Activated effector memory CD4-positive, alpha-beta T cell treated with anti-CD3 and anti-CD28 coated beads, Interleukin-2, amount 50 U/mL, for 16 hours (primary cell): Measurements from ENCODE around the gene SLC38A8.

Source experiments
- DNase-seq: peaks from one replicate; pipeline ENCODE4 v3.0.0-alpha.2; 2020

SLC38A8 gene

GRCh38 chr16:83994087-83994486, 48.5 kb downstream of the SLC38A8 start:
- DNase-seq = no peak

DNA sequence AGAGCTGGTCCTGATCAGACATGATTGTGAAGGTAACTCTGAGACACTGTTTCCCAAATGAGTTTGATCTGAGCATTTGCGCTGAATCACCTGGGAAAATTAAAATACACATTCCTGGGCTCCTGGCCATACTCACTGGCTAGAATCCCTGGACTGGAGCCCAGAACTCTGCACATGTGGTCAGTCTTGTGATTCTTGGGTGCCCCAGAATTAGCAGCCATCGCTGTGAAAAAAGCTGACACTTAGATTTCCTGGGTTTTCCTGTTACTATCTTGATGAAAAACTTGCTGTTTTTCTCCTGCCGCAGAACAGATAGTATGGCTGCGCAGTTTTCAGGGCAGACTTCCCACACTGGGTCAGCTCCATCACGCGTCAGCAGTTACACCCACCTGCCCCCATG, 50.0 kb downstream of the SLC38A8 start:
- DNase-seq = no peak

GRCh38 chr16:83990492-83990891, 52.1 kb downstream of the SLC38A8 start:
- DNase-seq = no peak

- DNase-seq = no peak
Measured at GRCh38 chr16:83989300-83989699, 53.3 kb downstream of the SLC38A8 start.

DNA sequence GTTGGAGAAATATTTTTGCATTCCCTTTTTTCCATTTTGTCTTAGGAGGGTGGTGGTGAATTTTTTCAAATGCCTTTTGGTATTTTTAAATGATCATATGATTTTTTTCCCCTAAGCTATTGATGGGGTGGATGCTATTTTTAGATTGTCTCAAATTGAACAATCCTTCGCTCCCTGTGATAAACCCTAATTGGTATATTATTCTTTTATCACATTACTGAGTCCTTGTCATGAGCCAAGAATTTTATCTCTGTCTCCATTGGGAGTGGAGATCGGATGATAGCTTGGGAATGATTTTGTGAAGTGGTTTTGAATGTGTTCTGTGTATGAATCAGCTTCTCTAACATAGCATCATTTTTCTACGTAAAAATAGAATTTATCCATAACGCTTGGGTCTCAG, 59.1 kb downstream of the SLC38A8 start:
- no peak for DNase-seq

DNA sequence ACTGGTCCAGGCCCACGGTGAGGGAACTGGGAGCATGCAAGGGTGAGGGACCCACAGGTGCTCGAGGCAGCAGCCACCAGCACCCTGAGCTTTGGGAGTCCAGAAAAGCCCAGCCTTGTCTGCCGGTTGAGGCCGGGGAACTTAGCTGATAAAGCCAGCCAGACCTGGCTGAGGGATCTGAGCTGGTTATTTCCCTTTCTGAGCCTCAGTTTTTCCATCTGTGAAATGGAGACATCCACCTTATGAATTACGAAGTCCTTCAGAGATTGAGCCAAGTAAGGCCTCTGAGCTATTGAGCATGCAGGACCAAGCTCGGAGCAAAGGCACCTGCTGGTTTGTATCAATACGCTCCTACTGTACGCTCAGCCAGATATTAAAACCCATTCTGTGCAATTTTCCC, 60.8 kb downstream of the SLC38A8 start:
- DNase-seq = no peak

DNA sequence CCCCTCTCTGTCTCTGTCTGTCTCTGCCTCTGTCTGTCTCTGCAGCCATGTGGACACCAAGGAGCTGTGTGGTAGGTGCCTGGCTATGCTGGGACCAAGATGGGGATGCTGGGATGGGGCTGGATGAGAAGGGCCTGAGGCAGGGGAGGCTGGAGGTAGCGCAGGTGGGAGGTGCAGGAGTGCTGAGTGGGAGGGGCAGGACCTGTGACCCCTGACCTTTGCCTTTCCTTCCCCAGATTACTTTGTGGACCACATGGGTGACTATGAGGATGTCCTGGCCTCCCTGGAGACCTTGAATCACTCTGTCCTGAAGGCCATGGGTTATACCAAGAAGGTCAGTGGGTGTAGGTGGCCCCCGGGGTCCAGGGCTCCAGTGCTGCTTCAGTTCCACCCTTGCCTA, 61.8 kb downstream of the SLC38A8 start:
- DNase-seq = no peak

DNA sequence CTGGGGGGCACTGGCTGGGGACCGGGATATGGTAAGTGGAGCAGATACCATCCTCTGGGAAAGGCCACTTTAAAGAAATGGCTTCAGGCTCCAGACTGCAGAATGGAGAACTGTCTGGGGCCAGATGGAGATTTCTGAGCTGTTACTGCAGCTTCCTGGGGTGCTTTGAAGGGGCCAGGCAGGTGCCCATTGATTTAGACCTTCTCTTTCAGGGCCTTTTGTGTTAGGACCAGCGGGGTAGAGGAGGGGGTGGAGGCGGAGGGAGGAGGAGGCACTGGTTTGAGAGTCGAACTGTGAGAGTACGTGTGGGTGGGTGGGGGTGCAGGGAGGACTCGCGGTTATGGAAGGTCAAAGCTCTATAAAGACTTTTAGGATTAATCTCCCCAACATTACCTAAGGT, 63.2 kb downstream of the SLC38A8 start:
- no peak for DNase-seq

DNA sequence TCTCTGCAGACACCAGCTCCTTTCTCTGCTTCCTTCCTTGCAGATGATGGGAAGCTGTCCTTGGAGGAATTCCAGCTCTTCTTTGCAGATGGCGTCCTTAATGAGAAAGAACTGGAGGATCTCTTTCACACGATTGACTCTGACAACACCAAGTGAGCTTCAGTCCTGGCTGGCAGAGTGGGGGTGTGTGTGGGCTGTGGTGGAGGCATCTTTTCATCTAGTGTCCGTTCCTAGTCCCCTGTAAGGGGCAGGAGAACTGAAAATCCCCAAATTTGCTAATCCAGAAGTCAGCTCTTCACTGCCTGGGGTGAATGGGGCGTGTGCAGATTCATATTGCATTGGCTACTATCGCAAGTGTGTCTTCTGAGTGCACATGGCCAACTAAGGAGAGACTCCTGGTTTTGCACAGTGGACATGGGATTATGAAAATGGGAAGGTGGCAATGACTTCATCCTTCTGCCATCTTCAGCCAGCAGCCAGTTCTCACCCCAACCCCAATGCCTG, 64.1 kb downstream of the SLC38A8 start:
- DNase-seq = no peak

DNA sequence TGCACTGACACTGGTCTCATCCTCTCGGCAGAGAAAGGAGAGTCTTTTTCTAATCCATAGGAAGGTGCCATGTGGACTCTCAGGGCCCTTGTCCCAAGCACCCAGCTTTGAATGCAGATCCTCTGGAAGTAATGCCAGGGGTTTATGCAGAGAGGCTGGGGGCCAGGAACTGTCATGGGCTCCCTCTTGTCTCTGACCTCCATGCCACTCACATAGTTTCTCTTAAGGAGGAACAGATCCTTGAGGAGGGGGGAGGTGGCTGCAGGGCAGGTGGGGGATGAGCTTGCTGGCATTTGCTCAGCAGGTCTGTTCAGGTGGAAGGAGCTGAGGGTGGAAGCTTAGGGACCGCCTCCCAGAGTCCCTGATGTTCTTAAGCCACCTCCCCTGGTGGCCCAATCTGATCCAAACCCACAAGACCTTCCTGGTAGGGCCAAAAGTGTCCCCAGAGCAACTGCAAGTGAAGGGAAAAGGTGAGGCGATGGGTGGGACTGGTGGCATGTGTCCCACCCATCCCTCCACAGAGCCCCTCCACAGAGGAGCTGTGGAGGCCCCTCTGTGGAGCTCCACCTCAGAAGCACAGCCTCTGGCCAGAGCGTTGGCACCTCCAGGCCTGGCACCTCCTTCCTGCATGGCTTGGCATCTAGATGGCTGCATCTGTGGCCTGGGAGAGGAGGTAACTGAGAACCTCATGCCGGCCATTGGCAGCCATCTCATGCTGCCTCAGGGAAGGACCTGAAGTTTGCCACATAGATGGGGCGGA, 65.4 kb downstream of the SLC38A8 start:
- DNase-seq = no peak

DNA sequence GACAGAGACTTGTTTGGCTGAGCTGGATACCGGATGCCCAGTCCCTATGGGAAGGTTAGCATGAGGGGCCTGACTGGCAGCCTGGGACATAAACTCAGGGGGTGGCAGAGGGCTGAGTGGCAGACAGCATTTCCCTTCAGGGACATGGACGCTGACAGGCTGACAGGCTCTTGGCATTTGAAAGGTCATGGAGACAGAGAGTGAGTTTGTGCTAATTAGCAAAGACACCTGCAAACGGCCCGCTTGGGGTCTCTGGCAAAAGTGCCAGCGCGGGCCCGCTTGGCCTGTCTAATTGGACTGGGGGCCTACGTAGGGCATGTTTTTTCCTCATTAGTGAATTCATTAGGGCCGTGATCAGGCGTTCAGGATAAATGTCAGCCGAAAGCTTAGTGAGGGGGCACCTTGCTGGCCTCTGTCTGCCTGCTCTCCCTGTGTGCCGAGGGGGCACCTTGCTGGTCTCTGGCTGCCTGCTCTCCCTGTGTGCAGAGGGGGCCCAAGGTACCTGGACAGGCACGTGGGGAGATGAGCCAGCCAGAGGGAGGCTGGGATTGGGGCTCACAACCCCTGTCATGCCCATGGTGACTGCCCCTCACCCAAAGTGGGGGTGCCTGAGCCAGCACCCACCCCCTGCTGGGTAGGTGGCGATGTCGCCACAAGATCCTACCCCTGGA, 66.9 kb downstream of the SLC38A8 start:
- no peak for DNase-seq

DNA sequence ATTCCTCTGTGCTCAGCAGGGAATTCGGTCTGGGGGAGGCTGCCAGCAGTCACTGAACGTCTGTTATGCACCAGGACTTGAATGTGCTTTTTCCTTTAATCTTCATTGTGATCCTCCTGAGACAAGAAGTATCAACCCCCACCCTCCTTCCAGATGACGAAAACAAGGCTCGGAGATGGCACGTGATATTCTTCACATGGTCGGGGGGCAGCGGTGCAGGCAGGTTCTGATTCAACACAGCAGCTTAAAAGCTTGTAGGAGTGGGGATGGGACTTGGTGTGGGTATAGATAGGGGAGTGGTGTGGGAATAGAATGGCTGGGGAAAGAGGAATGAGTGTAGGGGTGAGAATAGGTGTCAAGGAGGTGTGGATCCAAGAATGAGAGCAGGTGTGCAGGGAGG, 68.1 kb downstream of the SLC38A8 start:
- no peak for DNase-seq

DNA sequence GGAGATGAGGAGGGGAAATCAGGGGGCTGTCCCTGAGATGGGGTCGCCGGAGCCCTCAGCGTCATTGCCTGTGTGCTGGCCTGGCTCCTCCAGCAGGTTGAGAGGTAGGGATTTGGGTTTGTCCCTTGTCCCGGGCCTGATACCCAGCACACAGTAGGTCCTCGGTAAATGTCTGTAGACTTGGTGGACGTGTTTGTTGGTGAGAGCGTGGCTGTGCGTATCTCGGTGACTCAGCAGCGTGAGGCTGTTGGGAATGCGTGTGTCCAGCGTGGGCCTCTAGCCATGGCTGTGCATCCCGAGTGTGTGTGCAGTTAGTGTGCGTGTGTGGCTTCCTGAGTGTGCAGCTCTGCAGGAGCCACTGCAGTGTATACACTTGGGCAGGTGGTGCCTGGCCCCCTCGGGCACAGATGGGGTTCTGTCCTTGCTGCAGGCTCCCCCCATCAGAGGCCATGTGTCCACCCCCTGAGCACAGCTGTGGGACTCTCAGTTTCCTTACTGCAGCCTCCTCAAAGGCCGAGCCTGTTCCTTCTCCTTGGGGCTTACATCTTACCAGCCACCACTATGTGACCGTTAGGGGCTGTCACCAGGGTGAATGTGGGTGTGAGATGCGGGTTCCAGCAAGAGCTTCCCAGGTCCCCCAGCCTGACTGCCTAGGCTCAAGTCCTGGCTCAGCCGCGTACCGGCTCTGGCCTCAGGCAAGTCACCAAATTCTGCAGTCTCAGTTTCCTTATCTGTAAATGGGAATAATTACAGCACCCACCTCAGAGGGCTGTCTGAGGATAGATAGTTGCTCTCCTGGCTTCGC, 68.8 kb downstream of the SLC38A8 start:
- DNase-seq = no peak

DNA sequence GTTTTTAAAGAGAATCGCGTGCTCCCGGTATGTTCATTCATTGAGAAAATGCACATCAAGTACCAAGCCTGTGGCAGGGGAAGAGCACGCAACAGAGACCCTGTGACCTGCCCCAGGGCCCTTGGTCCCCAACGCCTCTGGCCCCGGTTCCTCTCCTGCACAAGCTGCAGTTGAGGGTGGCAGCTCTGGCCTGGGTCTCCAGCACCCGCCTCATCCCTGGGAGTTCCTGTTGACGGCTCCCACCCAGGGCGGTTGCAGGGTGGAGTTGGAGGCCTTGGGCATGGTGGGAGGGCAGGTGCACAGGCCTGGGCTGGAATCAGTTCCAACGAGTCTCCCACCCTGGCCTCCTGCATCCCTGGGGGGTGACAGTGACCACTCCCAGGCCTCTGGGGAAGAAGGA, 69.5 kb downstream of the SLC38A8 start:
- no peak for DNase-seq

DNA sequence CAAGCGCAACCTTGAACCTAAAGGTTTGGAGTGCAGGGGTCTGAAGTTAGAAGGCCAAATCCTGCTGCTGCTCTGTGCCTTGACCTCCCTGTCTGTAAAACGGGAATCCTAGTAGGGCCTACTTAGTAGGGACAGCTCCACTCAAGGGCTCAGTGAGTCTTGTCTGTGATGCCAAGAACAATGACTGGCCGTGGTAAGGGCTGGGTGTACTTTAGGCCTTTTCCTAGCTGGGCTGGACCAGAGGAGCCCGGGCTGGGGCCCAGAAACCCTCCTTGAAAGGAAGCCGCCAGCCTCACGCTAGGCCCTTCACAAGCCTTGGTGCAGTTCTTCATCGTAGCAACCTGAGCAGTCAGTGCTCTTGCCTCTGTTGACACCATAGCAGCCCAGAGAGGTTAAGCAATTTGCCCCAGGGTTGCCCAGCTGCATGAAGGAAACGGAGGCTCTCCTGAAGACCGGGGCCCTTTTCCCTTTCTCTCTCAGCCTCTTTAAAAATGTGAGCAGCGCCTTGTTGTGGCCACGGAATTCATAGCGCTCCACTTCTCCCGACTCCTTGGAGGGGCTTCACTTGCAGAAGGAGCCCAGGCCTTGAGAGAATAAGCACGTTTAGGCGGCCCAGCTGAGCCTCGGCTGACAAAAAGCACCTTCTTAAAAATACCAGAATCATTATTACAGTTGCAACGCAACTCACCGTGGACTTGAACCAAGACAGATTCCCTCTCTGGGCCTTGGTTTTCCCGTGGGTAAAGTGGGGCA, 70.2 kb downstream of the SLC38A8 start:
- DNase-seq = no peak

DNA sequence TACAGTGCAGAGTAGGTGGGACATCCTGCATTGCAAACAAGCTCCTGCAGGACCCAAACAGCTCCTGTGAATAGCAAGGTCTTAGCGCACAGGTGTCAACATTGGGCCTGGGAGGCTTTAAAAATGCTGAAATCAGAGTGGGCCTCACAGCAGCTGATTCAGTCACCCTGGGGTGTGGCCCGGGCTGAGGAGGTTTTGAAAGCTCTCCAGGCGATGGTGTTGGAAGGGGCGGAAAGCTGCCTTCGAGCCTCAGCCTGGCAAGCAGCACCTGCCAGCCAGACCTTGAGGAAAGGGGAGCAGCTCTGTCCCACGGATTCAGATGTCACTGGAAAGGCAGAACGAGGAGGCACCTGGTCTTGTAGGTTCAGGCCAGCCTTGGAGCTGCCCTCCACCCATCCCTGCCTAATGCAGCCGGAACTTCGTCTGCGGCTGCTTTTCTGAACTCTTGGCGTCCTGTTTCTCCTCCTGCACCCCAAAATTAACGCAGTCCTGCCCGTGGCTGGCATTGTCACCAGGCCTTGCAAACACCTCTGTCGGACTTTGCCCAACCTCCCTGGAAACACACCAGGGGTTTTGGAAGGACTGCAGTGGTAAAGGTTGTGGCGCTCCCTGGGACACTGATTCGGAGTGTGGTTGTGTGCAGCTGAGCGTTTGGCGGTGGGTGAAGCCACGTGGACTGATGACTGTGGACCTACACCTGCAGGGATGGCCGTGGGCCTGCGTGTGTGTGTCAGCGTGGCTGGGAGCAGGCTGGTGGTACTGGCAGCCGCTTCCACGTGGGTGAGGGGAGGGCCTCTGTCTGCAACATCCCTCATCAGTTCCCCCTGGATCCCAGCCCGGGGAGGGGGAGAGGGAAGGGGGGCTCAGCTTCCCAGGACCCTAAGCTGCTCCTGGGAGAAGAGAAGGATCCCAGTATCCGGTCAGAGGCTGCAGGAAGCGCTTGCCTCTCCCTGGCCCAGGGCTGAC, 71.1 kb downstream of the SLC38A8 start:
- DNase-seq = no peak

- no peak for DNase-seq
Measured at GRCh38 chr16:83970430-83970815, 72.2 kb downstream of the SLC38A8 start.

GRCh38 chr16:83969771-83970429, 72.7 kb downstream of the SLC38A8 start:
- DNase-seq = no peak

GRCh38 chr16:83968891-83969649, 73.5 kb downstream of the SLC38A8 start:
- no peak for DNase-seq

- DNase-seq = no peak
Measured at GRCh38 chr16:83968306-83968851, 74.2 kb downstream of the SLC38A8 start.
